GM11168 (cell line): Measurements from ENCODE around the gene DKKL1.
"Not testable (repeated sequence)": the region's sequence is repeated elsewhere in the genome, so short reads cannot be mapped to it uniquely, and the experiment has no call there.

Experiments
- in situ Hi-C: fragments of 300-500 bp; cut with MboI; formaldehyde crosslinking; loops from one replicate; pipeline ENCODE4 v1.12.0; 2022; ENCODE audit warnings: low sequenced_read_pairs; ENCODE audit not compliant: unreplicated experiment

The DKKL1 gene

DNA sequence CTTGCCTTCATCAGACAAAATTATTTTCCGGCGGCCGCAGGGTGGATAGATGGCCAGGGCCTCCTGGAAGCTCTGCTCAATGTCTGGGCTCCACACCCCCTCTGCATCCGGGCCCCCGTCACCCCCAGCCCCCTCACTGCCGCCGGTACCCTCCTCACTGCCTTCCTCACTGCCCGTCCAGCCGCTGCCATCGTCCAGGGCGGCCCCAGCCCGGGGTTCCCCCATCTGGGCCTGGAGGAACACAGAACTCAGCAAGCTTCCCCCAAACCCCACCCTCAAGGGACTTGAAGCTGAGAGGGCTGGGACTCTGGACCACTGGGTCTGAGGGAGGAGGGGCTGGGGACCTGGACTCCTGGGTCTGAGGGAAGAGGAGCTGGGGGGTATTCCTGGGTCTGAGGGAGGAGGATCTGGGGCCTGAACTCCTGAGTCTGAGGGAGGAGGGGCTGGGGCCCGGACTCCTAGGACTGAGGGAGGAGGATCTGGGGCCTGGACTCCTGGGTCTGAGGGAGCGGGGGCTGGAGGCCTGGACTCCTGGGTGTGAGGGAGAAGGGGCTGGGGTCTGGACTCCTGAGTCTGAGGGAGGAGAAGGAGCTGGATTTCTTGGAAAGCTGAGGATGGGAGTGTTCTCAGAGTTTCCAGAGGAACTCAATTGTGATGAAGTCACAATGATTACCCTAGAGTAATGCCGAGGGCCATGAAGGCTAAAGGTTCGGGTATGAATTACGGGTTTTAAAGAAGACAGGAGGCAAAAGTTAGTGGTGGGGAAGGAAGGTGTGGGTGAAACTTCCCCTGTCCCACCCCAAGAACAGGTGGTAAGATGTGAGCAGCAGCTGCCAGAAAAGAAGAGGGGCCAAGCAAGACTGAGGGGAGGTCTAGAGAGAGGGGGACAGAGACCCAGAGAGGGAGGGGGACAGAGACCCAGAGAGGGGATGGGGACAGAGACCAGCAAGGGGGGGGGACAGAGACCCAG, 3.5 kb upstream of the DKKL1 start:
- in situ Hi-C loops = no loop called here

DNA sequence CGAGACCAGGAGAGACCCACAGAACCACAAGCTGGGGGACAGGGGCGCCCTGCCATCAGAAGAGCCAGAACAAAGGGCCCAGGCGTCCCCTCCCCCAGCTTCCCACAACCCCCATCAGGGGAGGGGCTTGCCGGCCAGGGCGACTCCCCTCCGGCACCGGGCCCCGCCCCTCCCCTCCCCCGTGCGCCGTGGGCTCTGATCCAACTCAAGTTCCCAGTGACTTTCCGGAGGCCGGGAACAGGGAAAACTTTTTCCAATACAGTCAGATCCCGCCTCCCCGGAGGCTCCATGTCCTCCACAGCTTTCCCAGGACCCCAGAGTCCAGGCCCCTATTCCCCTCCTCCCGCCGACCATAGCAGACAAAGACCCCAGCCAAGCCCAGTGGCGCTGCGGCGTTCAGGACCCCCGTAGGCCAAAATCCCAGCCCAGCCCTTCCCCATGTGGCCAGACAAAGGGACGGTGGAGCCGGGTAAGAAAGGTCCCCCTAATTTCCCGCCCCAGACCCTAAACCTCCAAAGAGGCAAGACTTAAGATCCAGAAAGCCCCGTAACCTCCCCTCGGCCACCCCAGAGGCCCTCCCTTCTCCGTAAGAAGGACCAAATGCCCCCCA, 2.1 kb upstream of the DKKL1 start:
- in situ Hi-C loops = no loop called here

DNA sequence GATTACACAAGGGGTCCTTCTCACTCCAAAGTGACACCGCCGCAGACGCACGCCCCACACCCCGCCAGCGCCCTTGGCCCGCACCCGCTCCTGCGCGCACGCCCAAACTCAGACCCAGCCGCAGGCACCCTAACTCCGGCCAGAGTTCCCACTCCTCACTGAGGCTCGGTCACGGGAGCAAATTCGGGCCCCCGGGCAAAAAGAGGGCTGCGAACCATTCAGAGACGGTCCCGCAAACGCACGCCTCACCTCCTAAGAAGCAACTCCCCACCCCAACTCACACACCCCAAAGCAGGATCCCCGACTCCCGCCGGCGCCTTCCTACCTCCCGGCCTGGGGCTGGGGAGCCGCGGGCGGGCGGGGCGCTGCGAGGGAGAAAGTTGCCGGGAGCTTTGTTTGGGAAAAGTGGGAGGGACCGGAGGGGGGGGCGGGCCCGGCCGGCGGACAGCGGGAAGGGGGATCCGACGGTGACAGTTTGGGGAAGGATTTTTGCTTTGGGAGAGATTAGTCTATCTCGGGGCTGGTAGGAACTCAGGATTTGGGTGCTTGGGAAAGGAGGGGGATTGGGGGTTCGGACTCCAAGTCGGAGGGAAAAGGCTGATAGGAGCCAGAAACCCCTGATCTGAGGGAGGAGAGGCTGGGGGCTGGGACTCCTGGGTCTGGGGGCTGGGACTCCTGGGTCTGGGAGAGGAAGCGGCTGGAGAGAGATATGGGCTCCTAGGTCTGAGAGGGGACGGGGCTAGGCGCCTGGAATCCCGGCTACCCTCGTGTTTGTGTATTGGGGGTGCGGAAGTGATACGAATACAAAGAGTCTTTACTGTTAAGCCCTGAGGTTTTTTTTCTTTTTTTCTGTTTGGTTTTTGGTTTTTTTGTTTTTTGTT, 1.4 kb upstream of the DKKL1 start, which contains the start of gene TEAD2:
Gene TEAD2, minus strand, starts transcription at position 369 of the 881 bp plus-strand sequence. CDS start 2,341 bp downstream, outside the sequence.
- in situ Hi-C loops = no loop called here

DNA sequence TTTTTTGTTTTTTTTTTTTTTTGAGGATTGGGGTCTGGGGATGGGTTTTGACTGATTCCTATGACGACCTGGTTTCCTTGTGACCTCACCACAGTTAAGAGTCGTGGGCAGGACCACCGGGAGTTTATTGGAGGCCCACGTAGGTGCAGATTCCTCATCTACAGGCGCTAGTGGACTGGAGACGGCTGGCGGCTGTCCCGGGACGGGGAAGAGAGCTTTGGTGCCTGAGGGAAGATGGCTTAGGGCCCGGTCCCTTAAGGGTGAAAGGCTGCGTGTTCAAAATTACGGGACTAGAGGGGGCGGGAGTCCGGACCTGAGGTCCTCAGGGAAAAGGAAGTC, 779 bp upstream of the DKKL1 start:
- in situ Hi-C loops = no loop called here

DNA sequence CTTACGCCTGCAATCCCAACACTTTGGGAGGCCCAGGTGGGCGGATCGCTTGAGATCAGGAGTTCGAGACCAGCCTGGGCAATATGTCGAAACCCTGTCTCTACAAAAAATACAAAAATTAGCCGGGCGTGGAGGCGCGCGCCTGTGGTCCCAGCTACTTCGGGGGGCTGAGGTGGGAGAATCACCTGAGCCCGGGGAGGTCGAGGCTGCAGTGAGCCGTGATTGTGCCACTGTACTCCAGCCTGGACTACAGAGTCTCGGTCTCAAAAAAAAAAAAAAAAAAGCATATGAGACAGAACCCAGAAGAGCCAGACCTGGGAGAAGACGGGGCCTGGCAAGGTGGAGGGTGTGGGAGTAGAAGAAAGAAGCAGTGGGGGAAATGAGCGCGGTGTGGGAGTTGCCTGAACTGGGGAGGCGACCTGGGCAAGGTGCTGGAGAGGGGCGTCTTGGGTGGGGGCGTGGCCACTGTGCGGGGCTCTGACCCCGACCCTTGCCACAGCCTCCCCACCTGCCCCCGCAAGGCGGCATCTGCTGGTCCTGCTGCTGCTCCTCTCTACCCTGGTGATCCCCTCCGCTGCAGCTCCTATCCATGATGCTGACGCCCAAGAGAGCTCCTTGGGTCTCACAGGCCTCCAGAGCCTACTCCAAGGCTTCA, 533 bp downstream of the DKKL1 start:
- in situ Hi-C loops = no loop called here

DNA sequence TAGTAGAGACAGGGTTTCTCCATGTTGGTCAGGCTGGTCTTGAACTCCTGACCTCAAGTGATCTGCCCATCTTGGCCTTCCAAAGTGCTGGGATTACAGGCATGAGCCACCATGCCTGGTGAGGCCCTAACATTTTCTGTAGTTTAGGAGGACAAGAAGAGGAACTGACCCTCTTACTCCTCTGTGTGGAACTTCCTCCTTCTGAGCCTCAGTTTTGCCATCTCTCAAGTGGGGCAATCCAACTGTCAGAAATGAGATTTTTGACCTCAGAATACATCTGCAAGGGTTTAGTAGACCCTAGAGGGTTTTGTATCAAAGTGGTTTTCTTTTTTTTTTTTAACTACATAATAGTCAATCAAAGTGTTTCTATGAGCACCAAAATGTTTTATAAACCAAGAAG, 2.4 kb downstream of the DKKL1 start:
- in situ Hi-C loops = no loop called here

DNA sequence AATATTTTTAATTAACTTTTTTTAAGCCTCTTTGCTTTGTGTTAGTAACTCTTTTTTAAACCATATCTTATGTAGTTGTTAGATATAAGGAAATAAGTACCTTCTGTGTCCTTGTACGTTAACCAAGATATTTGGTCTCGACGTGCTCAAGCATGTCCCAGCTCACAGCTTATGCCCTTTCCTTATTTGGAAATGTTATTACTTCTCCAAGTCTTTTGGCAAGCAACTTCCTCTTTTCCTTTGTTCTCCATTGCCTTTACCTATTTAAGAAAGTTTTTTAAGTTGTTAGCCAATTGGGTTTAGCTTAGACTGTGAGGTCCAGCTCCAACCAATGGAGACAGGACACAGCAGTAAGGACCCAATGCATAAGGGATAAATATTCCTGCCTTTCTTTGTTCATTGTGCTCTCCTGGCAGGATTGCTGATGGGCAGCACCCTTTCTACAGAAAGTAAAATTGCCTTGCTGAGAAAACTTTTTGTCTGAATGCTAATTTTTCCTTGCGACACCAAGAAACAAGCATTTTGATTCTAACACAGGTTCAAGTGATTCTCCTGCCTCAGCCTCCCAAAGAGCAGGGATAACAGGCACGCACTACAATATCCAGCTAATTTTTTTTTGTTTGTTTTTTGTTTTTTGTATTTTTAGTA, 5.2 kb downstream of the DKKL1 start:
- in situ Hi-C loops = no loop called here

DNA sequence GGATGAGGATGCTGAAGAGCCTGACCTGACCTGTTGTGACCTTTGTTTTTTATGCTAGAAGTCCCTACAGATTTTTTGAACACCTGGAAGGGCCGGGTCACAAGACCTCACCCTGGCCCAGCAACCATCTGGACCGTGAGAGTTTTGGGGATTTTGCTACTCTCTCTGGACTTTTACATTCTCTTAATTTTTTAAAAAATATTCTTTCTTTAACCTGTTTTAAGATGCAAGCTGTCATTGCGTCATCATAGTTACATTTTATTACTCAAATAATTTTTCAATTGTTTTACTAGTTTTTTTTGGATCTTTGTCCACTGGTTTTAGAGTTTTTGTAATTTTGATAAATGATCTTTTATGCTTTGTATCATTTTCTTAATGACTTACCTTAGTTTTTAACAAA, 7.5 kb downstream of the DKKL1 start:
- in situ Hi-C loops = no loop called here

DNA sequence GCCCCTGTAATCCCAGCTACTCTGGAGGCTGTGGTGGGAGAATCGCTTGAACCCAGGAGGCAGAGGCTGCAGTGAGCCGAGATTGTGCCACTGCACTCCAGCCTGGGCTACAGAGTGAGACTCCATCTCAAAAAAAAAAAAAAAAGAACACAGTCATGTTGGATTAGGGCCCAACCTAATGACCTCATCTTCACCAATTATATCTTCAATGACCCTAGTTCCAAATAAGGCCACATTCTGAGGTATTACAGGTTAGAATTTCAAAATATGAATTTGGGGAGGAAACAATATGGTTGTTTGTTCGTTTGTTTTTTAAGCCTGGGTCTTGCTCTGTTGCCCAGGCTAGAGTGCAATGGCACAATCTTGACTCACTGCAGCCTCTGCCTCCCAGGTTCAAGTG, 9.5 kb downstream of the DKKL1 start:
- in situ Hi-C loops = not testable (repeated sequence)

DNA sequence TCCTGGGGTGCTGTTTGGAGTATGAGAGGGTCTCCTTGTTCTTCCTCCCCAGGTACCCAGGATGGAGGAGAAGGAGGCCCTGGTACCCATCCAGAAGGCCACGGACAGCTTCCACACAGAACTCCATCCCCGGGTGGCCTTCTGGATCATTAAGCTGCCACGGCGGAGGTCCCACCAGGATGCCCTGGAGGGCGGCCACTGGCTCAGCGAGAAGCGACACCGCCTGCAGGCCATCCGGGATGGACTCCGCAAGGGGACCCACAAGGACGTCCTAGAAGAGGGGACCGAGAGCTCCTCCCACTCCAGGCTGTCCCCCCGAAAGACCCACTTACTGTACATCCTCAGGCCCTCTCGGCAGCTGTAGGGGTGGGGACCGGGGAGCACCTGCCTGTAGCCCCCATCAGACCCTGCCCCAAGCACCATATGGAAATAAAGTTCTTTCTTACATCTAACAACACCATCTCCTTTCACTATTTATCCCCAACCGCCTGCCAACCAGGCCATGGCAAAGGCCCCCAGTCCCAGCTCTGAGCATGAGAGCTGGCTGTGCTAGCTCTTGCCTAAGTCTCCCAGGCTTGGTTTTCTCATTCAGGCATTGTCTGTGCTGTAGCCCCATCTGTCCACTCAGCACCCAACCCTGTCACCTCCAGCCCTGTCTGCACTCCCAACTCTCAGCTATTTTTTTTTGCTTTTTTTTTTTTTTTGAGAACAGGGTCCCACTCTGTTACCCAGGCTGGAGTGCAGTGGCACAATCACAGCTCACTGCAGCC, 11.2 kb downstream of the DKKL1 start:
- in situ Hi-C loops = no loop called here

DNA sequence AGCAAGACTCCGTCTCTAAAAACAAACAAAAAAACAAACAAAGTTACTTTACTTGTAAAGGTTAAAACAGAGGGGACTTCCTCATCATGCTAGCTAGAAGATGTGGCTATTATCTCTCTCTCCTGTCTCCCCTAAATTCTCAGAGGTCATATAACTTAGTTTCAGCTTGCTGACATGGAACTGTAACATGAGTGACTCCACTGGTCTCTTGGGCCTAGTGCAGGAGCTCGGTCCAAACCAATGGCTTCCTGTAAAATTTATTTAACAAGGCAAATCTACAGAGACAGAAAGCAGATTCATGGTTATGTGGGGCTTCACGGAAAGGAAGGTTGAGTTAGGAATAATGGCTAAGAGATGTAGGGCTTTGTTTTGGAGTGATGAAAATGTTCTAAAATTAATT, 14.8 kb downstream of the DKKL1 start:
- in situ Hi-C loops = no loop called here

DNA sequence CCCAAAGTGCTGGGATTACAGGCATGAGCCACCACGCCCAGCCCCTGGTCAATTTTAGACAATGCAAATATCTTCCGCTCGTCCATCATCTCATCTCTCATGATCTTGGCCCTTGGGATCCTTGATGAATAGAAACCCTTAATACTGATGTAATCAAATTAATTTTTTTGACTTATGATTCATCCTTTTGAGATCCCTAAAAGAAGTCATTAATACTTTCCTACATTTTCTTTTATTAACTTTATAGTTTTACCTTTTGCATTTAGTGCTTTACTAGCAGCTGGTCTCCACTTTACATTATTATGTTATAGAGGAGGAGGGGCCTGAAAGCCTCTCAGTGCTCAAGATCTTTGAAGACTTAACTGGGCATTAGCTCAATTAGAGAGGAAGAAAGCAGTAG, 16.7 kb downstream of the DKKL1 start:
- in situ Hi-C loops = no loop called here

DNA sequence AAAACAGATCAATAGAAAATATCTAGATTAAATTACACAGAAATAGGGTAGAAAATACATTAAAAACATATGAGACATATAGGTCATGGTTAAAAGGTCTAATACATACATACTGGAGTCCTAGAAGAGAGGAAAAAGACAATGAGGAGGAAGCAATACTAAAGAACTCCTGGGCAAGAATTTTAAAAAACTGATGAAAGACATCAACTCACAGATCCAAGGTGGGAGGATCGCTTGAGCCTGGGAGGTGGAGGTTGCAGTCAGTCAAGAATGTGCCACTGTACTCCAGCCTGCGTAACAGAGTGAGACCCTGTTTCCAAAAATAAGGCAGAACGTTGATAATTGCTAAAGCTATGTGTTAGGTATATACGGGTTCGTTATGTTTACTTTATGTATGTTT, 19.0 kb downstream of the DKKL1 start:
- in situ Hi-C loops = no loop called here

DNA sequence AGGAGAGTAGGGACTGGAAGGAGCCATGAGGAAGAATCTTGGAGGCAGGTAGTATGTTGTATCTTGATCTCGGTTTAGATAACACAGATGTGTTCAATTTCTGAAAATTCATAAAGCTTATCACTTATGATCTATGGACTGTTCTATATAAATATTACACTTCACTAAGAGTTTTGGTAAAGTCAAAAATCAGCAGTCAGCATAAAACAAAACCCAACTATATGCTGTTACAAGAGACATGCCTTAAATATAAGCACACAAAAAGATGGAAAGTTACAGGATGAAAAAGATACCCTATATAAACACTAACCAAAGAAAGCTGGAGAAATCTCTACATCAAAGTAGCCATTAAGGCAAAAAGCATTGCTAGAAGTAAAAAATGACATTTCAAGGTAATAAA, 19.9 kb downstream of the DKKL1 start:
- in situ Hi-C loops = no loop called here

DNA sequence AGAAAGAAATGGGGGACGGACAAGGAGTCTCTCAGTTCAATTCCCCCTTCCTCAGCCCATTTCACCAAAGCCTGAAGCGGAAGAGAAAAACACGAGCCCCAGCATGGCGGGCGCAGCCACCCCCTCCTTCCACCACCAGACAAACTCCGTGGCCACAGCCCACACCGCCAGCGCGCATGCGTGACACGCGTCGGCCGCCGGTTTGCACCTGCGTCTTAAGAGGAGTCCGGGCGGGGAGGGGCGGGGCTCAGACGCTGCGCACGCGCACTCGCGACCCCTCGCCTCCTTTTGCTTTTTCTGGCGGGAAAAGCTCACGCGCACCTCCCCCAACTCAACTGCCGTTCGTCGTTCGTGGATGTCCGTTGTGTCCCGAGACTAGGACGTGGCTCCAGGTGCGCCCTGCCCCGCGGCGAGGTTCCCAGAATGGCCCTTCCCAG, 24.3 kb downstream of the DKKL1 start, which contains the start of gene KASH5:
Gene KASH5, plus strand, starts transcription at position 314 of the 437 bp plus-strand sequence. CDS start 2,635 bp downstream, outside the sequence.
- in situ Hi-C loops = no loop called here

DNA sequence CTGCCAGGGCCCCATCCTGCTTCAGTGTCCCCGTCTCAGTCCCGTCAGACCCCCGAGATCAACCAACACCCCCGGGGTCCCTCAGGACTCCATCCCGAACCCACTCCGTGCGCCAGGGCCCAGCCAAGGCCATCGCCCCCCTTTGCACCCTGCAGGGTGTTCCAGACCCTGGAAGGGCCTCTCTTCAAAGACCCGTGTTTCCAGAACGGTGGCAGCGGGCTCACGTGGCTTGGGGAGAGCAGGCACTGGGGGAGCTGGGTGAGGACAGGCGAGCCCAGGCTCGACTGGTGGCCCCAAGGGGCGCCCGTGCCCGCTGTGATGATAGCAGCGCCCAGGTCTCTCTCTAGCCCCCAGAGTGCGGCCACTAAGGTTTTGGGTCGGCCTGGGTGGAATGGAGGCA, 25.7 kb downstream of the DKKL1 start:
- in situ Hi-C loops = no loop called here

DNA sequence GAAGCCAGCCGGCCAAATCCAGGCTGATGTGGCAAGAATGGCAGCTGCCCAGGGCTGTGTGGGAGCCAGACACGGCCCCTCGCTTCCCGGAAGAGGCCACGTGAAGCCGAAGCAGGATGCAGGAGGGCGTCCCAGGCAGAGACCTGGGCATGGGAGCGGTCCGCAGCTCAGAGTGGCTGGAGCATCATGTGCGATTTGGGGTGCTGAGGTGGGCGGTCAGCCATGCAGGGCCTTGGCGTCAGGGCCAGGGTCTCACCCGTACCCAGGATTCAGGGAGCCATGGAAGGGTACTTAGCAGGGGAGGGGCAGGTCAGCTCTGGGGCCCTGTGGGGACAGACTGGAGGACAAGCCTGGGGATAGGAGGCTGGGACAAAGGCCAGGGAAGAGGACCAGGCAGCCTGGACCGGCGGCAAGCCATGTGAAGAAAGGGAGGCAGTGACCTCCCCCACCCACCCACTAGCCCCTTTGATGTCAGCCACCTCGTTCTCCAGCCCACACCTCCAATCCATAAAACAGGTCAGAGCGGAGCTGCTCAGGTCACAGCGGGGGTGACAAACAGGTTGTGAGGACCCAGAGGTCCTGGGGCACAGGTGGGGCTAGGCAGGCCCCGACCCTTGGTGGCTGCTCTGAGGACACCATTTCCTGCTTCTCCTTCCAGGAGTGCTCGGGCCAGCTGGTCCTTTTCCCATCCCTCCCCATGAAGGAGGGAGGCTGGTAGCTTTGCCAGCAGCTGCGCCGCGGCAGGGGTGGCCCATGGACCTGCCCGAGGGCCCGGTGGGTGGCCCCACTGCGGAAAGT, 26.7 kb downstream of the DKKL1 start:
- in situ Hi-C loops = loop anchor here (5.0 kb wide), 1 partner anchor 37 kb away; the partner anchor contains the start of gene GFY

DNA sequence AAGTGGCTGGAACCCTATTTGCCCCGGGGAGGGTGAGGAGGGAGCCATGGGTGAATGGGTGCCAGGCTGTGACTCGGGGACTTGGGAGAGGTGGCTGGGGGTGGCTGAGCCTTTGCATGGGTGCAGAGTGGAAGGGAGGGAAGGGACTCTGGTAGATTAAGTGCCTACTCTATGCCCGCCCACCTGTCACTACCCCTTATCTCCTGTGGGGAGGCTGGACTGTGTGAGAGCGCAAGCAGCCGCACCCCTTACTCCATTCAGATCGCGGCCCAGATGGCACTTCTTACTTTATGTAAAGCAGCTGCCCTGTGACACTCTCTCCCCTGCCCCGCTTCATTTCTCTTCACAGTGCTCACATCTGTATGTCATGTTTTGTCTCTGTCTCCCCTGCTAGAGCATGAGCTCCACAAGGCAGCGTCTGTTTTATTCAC, 27.3 kb downstream of the DKKL1 start:
- in situ Hi-C loops = loop anchor here (5.0 kb wide), 1 partner anchor 36 kb away; the partner anchor contains the start of gene GFY
